SK-N-SH treated with all-trans-retinoic acid at 6 μM for 48 hours (cell line): ENCODE results near the gene GAS2.

Experiments
- ATAC-seq: fragments of 200-7000 bp; cut with Tn5 transposase; 3 replicates; pipeline ENCODE4 v1.9.1; 2020; ENCODE audit warnings: mild to moderate bottlenecking, moderate library complexity
- BACH2 ChIP-seq: fragments of 250-450 bp; sonication (Bioruptor Pico); IDR thresholded peaks from 2 replicates; pipeline ENCODE4 v1.9.0; 2021; ENCODE audit warnings: mild to moderate bottlenecking, borderline replicate concordance
- CREB5 ChIP-seq: fragments of 250-450 bp; sonication (Bioruptor Pico); IDR thresholded peaks from 2 replicates; pipeline ENCODE4 v1.5.1; 2020; ENCODE audit warnings: low read depth, mild to moderate bottlenecking, moderate library complexity
- CSDC2 ChIP-seq: fragments of 250-450 bp; sonication (Bioruptor Pico); IDR thresholded peaks from 2 replicates; pipeline ENCODE4 v1.5.0; 2020; ENCODE audit warnings: mild to moderate bottlenecking, moderate library complexity
- ESRRG ChIP-seq: fragments of 250-450 bp; sonication (Bioruptor Pico); IDR thresholded peaks from 2 replicates; pipeline ENCODE4 v1.6.1; 2021; ENCODE audit warnings: mild to moderate bottlenecking
- GLIS3 ChIP-seq: fragments of 250-450 bp; sonication (Bioruptor Pico); IDR thresholded peaks from 2 replicates; pipeline ENCODE4 v1.5.0; 2020; ENCODE audit warnings: mild to moderate bottlenecking, moderate library complexity
- ISL1 ChIP-seq: fragments of 250-450 bp; sonication (Bioruptor Pico); IDR thresholded peaks from 2 replicates; pipeline ENCODE4 v2.1.2; 2022; ENCODE audit warnings: mild to moderate bottlenecking, moderate library complexity
- PATZ1 ChIP-seq: fragments of 250-450 bp; sonication (Bioruptor Pico); IDR thresholded peaks from 2 replicates; pipeline ENCODE4 v1.8.0; 2020; ENCODE audit warnings: mild to moderate bottlenecking, moderate library complexity, borderline replicate concordance
- POU6F1 ChIP-seq: fragments of 250-450 bp; sonication (Bioruptor Pico); IDR thresholded peaks from 2 replicates; pipeline ENCODE4 v1.8.0; 2021; ENCODE audit warnings: low read depth, mild to moderate bottlenecking, moderate library complexity, borderline replicate concordance
- PPARA ChIP-seq: fragments of 250-450 bp; sonication (Bioruptor Pico); IDR thresholded peaks from 2 replicates; pipeline ENCODE4 v1.5.0; 2020; ENCODE audit warnings: mild to moderate bottlenecking, borderline replicate concordance
- RARB ChIP-seq: fragments of 250-450 bp; sonication (Bioruptor Pico); IDR thresholded peaks from 2 replicates; pipeline ENCODE4 v1.8.0; 2021; ENCODE audit warnings: mild to moderate bottlenecking, moderate library complexity
- SNAI2 ChIP-seq: fragments of 250-450 bp; sonication (Bioruptor Pico); IDR thresholded peaks from 2 replicates; pipeline ENCODE4 v1.5.0; 2020; ENCODE audit warnings: mild to moderate bottlenecking, moderate library complexity
- TCF4 ChIP-seq: fragments of 250-450 bp; sonication (Bioruptor Pico); IDR thresholded peaks from 2 replicates; pipeline ENCODE4 v1.8.0; 2021; ENCODE audit warnings: mild to moderate bottlenecking, moderate library complexity, borderline replicate concordance
- TOX ChIP-seq: fragments of 250-450 bp; sonication (Bioruptor Pico); IDR thresholded peaks from 2 replicates; pipeline ENCODE4 v1.8.0; 2021; ENCODE audit warnings: mild to moderate bottlenecking, moderate library complexity, borderline replicate concordance
- ZC3H10 ChIP-seq: fragments of 250-450 bp; sonication (Bioruptor Pico); IDR thresholded peaks from 2 replicates; pipeline ENCODE4 v1.5.1; 2021; ENCODE audit warnings: mild to moderate bottlenecking, moderate library complexity
- ZFP3 ChIP-seq: fragments of 250-450 bp; sonication (Bioruptor Pico); IDR thresholded peaks from 2 replicates; pipeline ENCODE4 v1.5.0; 2020; ENCODE audit warnings: mild to moderate bottlenecking, moderate library complexity
- ZFP30 ChIP-seq: fragments of 450-650 bp; formaldehyde crosslinking; IDR thresholded peaks from 2 replicates; pipeline ENCODE4 v1.5.0; 2022; ENCODE audit warnings: mild to moderate bottlenecking, moderate library complexity
- ZNF565 ChIP-seq: fragments of 450-650 bp; formaldehyde crosslinking; conservative IDR thresholded peaks from 2 replicates; pipeline ENCODE4 v1.5.0; 2020; ENCODE audit warnings: low read depth, mild to moderate bottlenecking, moderate library complexity
- ZNF70 ChIP-seq: fragments of 450-650 bp; formaldehyde crosslinking; IDR thresholded peaks from 2 replicates; pipeline ENCODE4 v1.5.0; 2020; ENCODE audit warnings: mild to moderate bottlenecking, moderate library complexity
- ZNF8 ChIP-seq: fragments of 450-650 bp; formaldehyde crosslinking; IDR thresholded peaks from 2 replicates; pipeline ENCODE4 v1.5.0; 2020; ENCODE audit warnings: mild to moderate bottlenecking, moderate library complexity
- TF ChIP-seq, protein P1 (sequence below): fragments of 250-450 bp; sonication (Bioruptor Pico); IDR thresholded peaks from 2 replicates; pipeline ENCODE4 v1.5.0; 2020; ENCODE audit warnings: mild to moderate bottlenecking, moderate library complexity
- TF ChIP-seq, protein P2 (sequence below): fragments of 250-450 bp; sonication (Bioruptor Pico); IDR thresholded peaks from 2 replicates; pipeline ENCODE4 v1.5.1; 2021; ENCODE audit warnings: mild to moderate bottlenecking, moderate library complexity

GAS2 gene

DNA sequence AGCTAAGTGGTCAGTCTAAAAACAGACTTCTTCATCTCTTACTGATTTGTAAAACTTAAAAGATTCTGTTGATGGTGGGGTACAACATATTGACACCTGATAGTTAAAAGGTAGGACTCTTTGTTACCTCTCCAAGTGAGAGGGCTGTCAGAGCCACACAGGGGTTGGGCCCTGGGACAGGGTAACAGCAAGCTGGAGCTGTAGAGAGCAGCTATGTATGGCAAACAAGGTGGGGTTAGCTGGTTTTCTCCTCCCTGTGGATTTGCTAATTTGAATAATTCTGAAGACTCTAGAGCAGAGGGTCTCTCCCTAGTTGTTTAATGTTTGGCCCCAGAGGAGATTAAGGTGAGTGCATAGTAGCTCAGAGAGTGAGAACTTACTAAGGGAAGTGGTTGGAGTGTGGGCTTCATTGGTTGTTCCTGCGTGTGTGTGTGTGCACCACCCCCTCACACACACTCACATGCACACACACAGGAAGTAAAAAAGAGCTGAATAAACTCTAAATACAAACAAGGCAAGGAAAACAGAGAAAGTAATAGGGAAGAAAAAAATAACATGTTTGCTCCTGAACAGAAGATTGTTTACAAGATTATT, 9.2 kb upstream of the GAS2 start:
- TF ChIP-seq PPARA (CRISPR knock-in tag): no peak
- no peak for TF ChIP-seq POU6F1 (CRISPR knock-in tag)
- no peak for TF ChIP-seq ESRRG (CRISPR knock-in tag)
- TF ChIP-seq CSDC2 (CRISPR knock-in tag): no peak
- no peak for TF ChIP-seq PATZ1 (CRISPR knock-in tag)
- TF ChIP-seq ZNF8 (CRISPR knock-in tag): no peak
- TF ChIP-seq BACH2 (CRISPR knock-in tag): no peak
- TF ChIP-seq ZFP3: no peak
- no peak for TF ChIP-seq ZNF70 (CRISPR knock-in tag)
- TF ChIP-seq CREB5: no peak
- TF ChIP-seq, protein P1, sequence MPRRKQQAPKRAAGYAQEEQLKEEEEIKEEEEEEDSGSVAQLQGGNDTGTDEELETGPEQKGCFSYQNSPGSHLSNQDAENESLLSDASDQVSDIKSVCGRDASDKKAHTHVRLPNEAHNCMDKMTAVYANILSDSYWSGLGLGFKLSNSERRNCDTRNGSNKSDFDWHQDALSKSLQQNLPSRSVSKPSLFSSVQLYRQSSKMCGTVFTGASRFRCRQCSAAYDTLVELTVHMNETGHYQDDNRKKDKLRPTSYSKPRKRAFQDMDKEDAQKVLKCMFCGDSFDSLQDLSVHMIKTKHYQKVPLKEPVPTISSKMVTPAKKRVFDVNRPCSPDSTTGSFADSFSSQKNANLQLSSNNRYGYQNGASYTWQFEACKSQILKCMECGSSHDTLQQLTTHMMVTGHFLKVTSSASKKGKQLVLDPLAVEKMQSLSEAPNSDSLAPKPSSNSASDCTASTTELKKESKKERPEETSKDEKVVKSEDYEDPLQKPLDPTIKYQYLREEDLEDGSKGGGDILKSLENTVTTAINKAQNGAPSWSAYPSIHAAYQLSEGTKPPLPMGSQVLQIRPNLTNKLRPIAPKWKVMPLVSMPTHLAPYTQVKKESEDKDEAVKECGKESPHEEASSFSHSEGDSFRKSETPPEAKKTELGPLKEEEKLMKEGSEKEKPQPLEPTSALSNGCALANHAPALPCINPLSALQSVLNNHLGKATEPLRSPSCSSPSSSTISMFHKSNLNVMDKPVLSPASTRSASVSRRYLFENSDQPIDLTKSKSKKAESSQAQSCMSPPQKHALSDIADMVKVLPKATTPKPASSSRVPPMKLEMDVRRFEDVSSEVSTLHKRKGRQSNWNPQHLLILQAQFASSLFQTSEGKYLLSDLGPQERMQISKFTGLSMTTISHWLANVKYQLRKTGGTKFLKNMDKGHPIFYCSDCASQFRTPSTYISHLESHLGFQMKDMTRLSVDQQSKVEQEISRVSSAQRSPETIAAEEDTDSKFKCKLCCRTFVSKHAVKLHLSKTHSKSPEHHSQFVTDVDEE (CRISPR knock-in tag): no peak
- TF ChIP-seq ZFP30: no peak
- no peak for TF ChIP-seq RARB (CRISPR knock-in tag)
- no peak for TF ChIP-seq SNAI2 (CRISPR knock-in tag)
- TF ChIP-seq, protein P2, sequence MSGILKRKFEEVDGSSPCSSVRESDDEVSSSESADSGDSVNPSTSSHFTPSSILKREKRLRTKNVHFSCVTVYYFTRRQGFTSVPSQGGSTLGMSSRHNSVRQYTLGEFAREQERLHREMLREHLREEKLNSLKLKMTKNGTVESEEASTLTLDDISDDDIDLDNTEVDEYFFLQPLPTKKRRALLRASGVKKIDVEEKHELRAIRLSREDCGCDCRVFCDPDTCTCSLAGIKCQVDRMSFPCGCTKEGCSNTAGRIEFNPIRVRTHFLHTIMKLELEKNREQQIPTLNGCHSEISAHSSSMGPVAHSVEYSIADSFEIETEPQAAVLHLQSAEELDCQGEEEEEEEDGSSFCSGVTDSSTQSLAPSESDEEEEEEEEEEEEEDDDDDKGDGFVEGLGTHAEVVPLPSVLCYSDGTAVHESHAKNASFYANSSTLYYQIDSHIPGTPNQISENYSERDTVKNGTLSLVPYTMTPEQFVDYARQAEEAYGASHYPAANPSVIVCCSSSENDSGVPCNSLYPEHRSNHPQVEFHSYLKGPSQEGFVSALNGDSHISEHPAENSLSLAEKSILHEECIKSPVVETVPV (CRISPR knock-in tag): no peak

DNA sequence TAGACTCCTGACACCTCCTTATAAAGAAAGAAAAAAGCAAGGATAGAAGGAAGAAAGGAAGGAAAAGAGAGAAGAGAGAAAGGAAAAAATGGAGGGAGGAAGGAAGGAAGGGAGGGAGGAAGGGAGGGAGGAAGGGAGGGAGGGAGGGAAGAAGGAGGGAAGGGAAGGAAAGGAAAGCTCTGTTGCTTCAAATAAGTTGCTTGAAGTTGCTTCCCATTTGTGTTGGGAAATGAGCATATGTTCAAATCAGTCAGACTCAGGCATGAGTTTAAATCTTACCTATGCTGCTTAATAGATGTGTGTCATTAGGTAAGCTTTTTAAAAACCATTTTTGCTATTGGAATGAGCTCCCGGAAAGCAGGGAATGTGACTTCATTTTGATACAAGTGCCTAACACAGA, 6.6 kb upstream of the GAS2 start:
- TF ChIP-seq PPARA (CRISPR knock-in tag) (no peak), GLIS3 (CRISPR knock-in tag) (no peak), TOX (CRISPR knock-in tag) (no peak), ISL1 (CRISPR knock-in tag) (no peak), SNAI2 (CRISPR knock-in tag) (no peak), CSDC2 (CRISPR knock-in tag) (no peak), ZFP3 (no peak), ZNF70 (CRISPR knock-in tag) (no peak), RARB (CRISPR knock-in tag) (no peak), ESRRG (CRISPR knock-in tag) (no peak), CREB5 (no peak), TCF4 (CRISPR knock-in tag) (no peak), ZNF565 (CRISPR knock-in tag) (no peak), ZC3H10 (CRISPR knock-in tag) (no peak), ZFP30 (no peak)
- TF ChIP-seq, protein P2 (CRISPR knock-in tag): no peak
- no peak for ATAC-seq

More for the DNA sequence above, 9.2 kb upstream of the GAS2 start:
- ATAC-seq: no peak
